SK-N-SH treated with all-trans-retinoic acid at 6 μM for 48 hours (cell line): Measurements from ENCODE around the gene PTPRG.

Source experiments
- PATZ1 ChIP-seq: fragments of 250-450 bp; sonication (Bioruptor Pico); IDR thresholded peaks from 2 replicates; pipeline ENCODE4 v1.8.0; 2020; ENCODE audit warnings: mild to moderate bottlenecking, moderate library complexity, borderline replicate concordance
- SNAI2 ChIP-seq: fragments of 250-450 bp; sonication (Bioruptor Pico); IDR thresholded peaks from 2 replicates; pipeline ENCODE4 v1.5.0; 2020; ENCODE audit warnings: mild to moderate bottlenecking, moderate library complexity
- ZFP30 ChIP-seq: fragments of 450-650 bp; formaldehyde crosslinking; IDR thresholded peaks from 2 replicates; pipeline ENCODE4 v1.5.0; 2022; ENCODE audit warnings: mild to moderate bottlenecking, moderate library complexity
- ZNF8 ChIP-seq: fragments of 450-650 bp; formaldehyde crosslinking; IDR thresholded peaks from 2 replicates; pipeline ENCODE4 v1.5.0; 2020; ENCODE audit warnings: mild to moderate bottlenecking, moderate library complexity
- TF ChIP-seq, protein P1 (sequence below): fragments of 250-450 bp; sonication (Bioruptor Pico); IDR thresholded peaks from 2 replicates; pipeline ENCODE4 v1.5.1; 2020; ENCODE audit warnings: low read depth, mild to moderate bottlenecking, moderate library complexity

DNA sequence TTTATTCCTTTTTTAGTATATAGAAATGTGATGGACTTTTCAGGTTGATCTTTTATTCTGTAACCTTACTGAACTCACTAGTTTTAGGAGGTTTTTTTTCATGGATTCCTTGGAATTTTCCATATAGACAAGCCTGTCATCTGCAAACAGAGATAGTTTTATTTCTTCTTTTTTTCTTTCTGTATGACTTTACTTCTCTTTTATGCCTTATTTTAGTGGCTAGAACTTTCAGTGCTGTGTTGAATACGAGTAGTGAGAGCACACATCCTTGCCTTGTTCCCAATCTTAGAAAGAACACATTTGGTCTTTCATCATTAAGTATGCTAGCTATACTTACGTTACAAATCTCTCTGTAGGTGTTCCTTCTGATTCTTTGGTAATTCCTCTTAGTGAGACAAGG is 336.5 kb downstream of the PTPRG start:
- TF ChIP-seq, protein P1, sequence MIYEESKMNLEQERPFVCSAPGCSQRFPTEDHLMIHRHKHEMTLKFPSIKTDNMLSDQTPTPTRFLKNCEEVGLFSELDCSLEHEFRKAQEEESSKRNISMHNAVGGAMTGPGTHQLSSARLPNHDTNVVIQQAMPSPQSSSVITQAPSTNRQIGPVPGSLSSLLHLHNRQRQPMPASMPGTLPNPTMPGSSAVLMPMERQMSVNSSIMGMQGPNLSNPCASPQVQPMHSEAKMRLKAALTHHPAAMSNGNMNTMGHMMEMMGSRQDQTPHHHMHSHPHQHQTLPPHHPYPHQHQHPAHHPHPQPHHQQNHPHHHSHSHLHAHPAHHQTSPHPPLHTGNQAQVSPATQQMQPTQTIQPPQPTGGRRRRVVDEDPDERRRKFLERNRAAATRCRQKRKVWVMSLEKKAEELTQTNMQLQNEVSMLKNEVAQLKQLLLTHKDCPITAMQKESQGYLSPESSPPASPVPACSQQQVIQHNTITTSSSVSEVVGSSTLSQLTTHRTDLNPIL (CRISPR knock-in tag): no peak
- no peak for TF ChIP-seq ZFP30 (CRISPR knock-in tag)
- no peak for TF ChIP-seq PATZ1
- no peak for TF ChIP-seq SNAI2
- TF ChIP-seq ZNF8 (CRISPR knock-in tag): no peak
